HepG2 (cell line): ENCODE measurements around the gene ACSL5. TPM values are rescaled to one million over a fixed set of nuclear protein-coding genes. Genes with fewer than 3 reads are reported as not detected.

Experiments
- ATAC-seq: fragments of 200-7000 bp; cut with Tn5 transposase; 3 replicates; pipeline ENCODE4 v1.9.1; 2020; ENCODE audit warnings: mild to moderate bottlenecking, moderate library complexity
- BruUV-seq: library from RNA; stranded (reverse); fragments of 400-500 nt; replicated peaks from 2 replicates; lab custom pipeline; 2021; lab: Mats Ljungman, UMichigan
- CTCF ChIA-PET: fragments of 300-600 bp; formaldehyde crosslinking; extraction: SDS; loops from one replicate; lab custom pipeline; 2021; ENCODE audit warnings: low total read pairs, inconsistent platforms, low intra/inter-chr PET ratio; lab: Yijun Ruan, JAX
- POLR2A ChIA-PET: fragments of 350-600 bp; sonication (Branson Sonifier 250); formaldehyde crosslinking; loops from one replicate; lab custom pipeline; 2020; ENCODE audit warnings: antibody characterized with exemption, inconsistent platforms; lab: Yijun Ruan, JAX
- DNase-seq: peaks from one replicate; pipeline ENCODE4 v3.0.0-alpha.2; 2015; ENCODE audit warnings: low spot score
- FAIRE-seq: peaks from 3 replicates; lab custom pipeline; 2011; peaks lifted over from hg19 to GRCh38; lab: Jason Lieb, UNC
- H2AFZ ChIP-seq: one replicate; pipeline ENCODE4 v1.6.1; 2011; ENCODE audit warnings: low read length, inconsistent platforms
- H3K27ac ChIP-seq: fragments of 300-600 bp; 3 replicates; pipeline ENCODE4 v1.8.0; 2011; ENCODE audit warnings: mixed run types, mild to moderate bottlenecking, mixed read lengths, low read length, inconsistent platforms; ENCODE audit not compliant: insufficient read depth; ENCODE audit errors: extremely low read length
- H3K27me3 ChIP-seq, 2 experiments: fragments of 200-600 bp in 1 of 2; 2 replicates in 1 of 2; 3 replicates in 1 of 2; pipeline versions ENCODE4 v1.6.0 to v1.8.0; 2011; ENCODE audit warnings: low read length in 2 of 2, mild to moderate bottlenecking in 2 of 2, moderate library complexity in 2 of 2, inconsistent platforms in 1 of 2; ENCODE audit not compliant: insufficient read depth in 2 of 2, control insufficient read depth in 1 of 2
- H3K36me3 ChIP-seq, 2 experiments: fragments of 200-600 bp in 1 of 2; replicated peaks in 1 of 2; 2 replicates in 1 of 2; 3 replicates in 1 of 2; pipeline versions ENCODE4 v1.5.1 to v1.8.0; 2011; ENCODE audit warnings: low read length in 2 of 2, inconsistent platforms in 1 of 2; ENCODE audit not compliant: insufficient read depth in 2 of 2, control insufficient read depth in 1 of 2
- H3K4me1 ChIP-seq: 2 replicates; pipeline ENCODE4 v1.5.1; 2012; ENCODE audit warnings: low read length, inconsistent platforms; ENCODE audit not compliant: insufficient read depth
- H3K4me2 ChIP-seq: 2 replicates; pipeline ENCODE4 v1.6.0; 2011; ENCODE audit warnings: low read depth, low read length, inconsistent platforms
- H3K4me3 ChIP-seq, 3 experiments: fragments of 200-600 bp in 1 of 3; sonication (generic), shearing (Covaris generic) in 1 of 3; replicated peaks in 1 of 3; 2 replicates each; pipeline ENCODE4 v1.5.1; 2011 to 2016; ENCODE audit warnings: low read length in 3 of 3, inconsistent platforms in 2 of 3, low read depth in 2 of 3, mild to moderate bottlenecking in 2 of 3, control low read depth in 1 of 3, mixed read lengths in 1 of 3; ENCODE audit not compliant: insufficient read depth in 1 of 3
- H3K79me2 ChIP-seq: one replicate; pipeline ENCODE4 v1.6.1; 2011; ENCODE audit warnings: low read length, inconsistent platforms; ENCODE audit not compliant: insufficient read depth
- H3K9ac ChIP-seq: 2 replicates; pipeline ENCODE4 v1.6.0; 2011; ENCODE audit warnings: mild to moderate bottlenecking, low read depth, low read length, inconsistent platforms; ENCODE audit not compliant: insufficient read depth
- H3K9me3 ChIP-seq: 2 replicates; pipeline ENCODE4 v1.5.1; 2012; ENCODE audit warnings: mild to moderate bottlenecking, low read length
- H4K20me1 ChIP-seq: 2 replicates; pipeline ENCODE4 v1.6.0; 2011; ENCODE audit warnings: inconsistent platforms, mild to moderate bottlenecking, low read length, moderate library complexity; ENCODE audit not compliant: insufficient read depth
- NPAS2 ChIP-seq: sonication (generic); formaldehyde crosslinking; IDR thresholded peaks from 2 replicates; pipeline ENCODE4 v1.8.0; 2022; ENCODE audit warnings: mild to moderate bottlenecking, missing genetic modification reagents, borderline replicate concordance
- PHF5A ChIP-seq: IDR thresholded peaks from one replicate; pipeline ENCODE4 v1.6.1; 2018; ENCODE audit warnings: low read depth, missing genetic modification reagents; ENCODE audit not compliant: unreplicated experiment
- ZBTB33 ChIP-seq: sonication (generic); formaldehyde crosslinking; IDR thresholded peaks from 2 replicates; pipeline ENCODE4 v1.4.0; 2020; ENCODE audit warnings: missing genetic modification reagents
- ZNF142 ChIP-seq: sonication (generic); formaldehyde crosslinking; IDR thresholded peaks from 2 replicates; pipeline ENCODE4 v1.4.0; 2020; ENCODE audit warnings: missing genetic modification reagents
- ZNF441 ChIP-seq: sonication (generic); formaldehyde crosslinking; IDR thresholded peaks from 2 replicates; pipeline ENCODE4 v1.7.0; 2021; ENCODE audit warnings: missing genetic modification reagents, borderline replicate concordance
- WGBS: methylation state at CpG from one replicate; pipeline ENCODE4 v1.1.6; 2017; ENCODE audit warnings: low lambda C conversion rate; 5-methylcytosine and 5-hydroxymethylcytosine counted together
- in situ Hi-C: cut with HindIII; loops from 2 replicates; pipeline ENCODE4 v1.10.0; 2017; ENCODE audit warnings: low pct_unique_long_range_greater_than_20kb; ENCODE audit not compliant: extremely low pct_ligation_motif_present
- intact Hi-C: fragments of 100-400 bp; cut with micrococcal nuclease; formaldehyde crosslinking; loops from one replicate; pipeline ENCODE4 v1.10.0; 2022; ENCODE audit not compliant: unreplicated experiment
- polyA plus RNA-seq, 8 experiments: library from polyadenylated mRNA; depleted of rRNA in 3 of 8; stranded (reverse) in 7 of 8; unstranded in 1 of 8; fragments of >200 nt; fragmentation: Illumina TruSeq in 4 of 8; extraction: Trizol in 4 of 8; gene quantifications; 2 replicates each; pipeline versions ENCODE4 v1.2.1 to v1.2.3, GENCODE V29; 2011 to 2016; ENCODE audit warnings: low read depth in 4 of 8, missing spikeins in 1 of 8, mixed read lengths in 1 of 8; ENCODE audit not compliant: insufficient read depth in 1 of 8
- total RNA-seq, 5 experiments: library from RNA; depleted of rRNA; stranded (reverse); fragments of >200 nt; fragmentation: Illumina TruSeq; extraction: Trizol; gene quantifications; 2 replicates each; pipeline ENCODE4 v1.2.3, GENCODE V29; 2016; ENCODE audit warnings: low read depth in 1 of 5

The ACSL5 gene
- total and polyA plus RNA-seq, 2 of the 13 experiments (the other 11 are each of a cell fraction or from before 2014, with no cell fraction given) = 56.4 to 82.5 TPM

DNA sequence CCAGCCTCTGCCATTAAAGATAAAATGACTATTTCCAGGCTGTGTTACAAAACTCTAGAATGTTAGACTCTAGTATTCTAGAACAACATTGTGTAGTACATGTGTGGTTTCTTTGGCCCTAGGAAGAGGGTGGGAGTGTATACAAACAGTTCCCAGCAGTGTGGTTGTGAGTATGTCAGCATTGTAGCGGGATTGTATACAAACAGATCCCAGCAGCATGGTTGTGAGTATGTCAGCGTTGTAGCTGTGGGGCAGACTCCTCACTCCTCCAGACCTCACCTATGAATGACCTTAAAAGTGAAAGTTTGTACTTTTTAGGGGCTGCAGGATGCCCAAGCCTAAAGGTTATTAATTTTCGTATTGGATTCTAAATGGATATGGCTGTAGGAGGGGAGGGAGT is 6.9 kb upstream of the ACSL5 start:
- intact Hi-C loops (no loop called here), in situ Hi-C loops (no loop called here)
- no peak overlapping the region for H3K4me3 ChIP-seq
- no peaks in the 10 kb centered on the region for H3K9me3 ChIP-seq
- CTCF ChIA-PET = no interaction called here
- H2AFZ ChIP-seq = no peak overlapping the region
- H3K27ac ChIP-seq = no peak overlapping the region
- no peak overlapping the region for H3K9ac ChIP-seq
- POLR2A ChIA-PET = interaction anchor here (3.5 kb wide), 1 partner anchor 12 kb away, joined by 26 read pairs; no protein-coding TSS in a partner anchor
- H3K36me3 ChIP-seq = no peaks in the 10 kb centered on the region
- FAIRE-seq = no peak
- H3K4me1 ChIP-seq = peaks cover 55% of the 10 kb centered on the region
- no TSS peak for BruUV-seq
- 87% methylated on average over 3 of the region's 3 CpGs for WGBS
- no peak for DNase-seq
- H3K79me2 ChIP-seq = no peaks in the 10 kb centered on the region
- no peak overlapping the region for H3K4me2 ChIP-seq
- no peaks in the 10 kb centered on the region for H3K27me3 ChIP-seq
- no peak for ATAC-seq
- TF ChIP-seq ZBTB33 (CRISPR knock-in tag) (peak; percentile 72; the same call in 1 of the 2 replicates), PHF5A (CRISPR knock-in tag) (no peak)
- H4K20me1 ChIP-seq = no peaks in the 10 kb centered on the region

- DNase-seq (no peak), ATAC-seq (no peak), FAIRE-seq (no peak)
- in situ Hi-C loops (no loop called here), intact Hi-C loops (no loop called here)
- ChIA-PET CTCF (no interaction called here), POLR2A (no interaction called here)
- H3K27ac ChIP-seq = no peak overlapping the region
- WGBS = 98% methylated on average over 4 of the region's 4 CpGs
- no peaks in the 10 kb centered on the region for H3K27me3 ChIP-seq
- H2AFZ ChIP-seq = no peak overlapping the region
- no peak overlapping the region for H3K4me3 ChIP-seq
- no peak overlapping the region for H3K4me2 ChIP-seq
- TF ChIP-seq NPAS2 (CRISPR knock-in tag) = no peak
- TF ChIP-seq ZNF441 = no peak
- no peak for TF ChIP-seq ZNF142 (CRISPR knock-in tag)
- no peaks in the 10 kb centered on the region for H4K20me1 ChIP-seq
- peaks cover 55% of the 10 kb centered on the region for H3K4me1 ChIP-seq
- no TSS peak for BruUV-seq
- H3K79me2 ChIP-seq = no peaks in the 10 kb centered on the region
- H3K9me3 ChIP-seq = no peaks in the 10 kb centered on the region
- no peak overlapping the region for H3K9ac ChIP-seq
- no peaks in the 10 kb centered on the region for H3K36me3 ChIP-seq
Measured at GRCh38 chr10:112367516-112367915, 6.4 kb upstream of the ACSL5 start.
